GM21526 (cell line): Measurements from ENCODE around the gene MYH13.
A peak's percentile ranks its signal among the peaks of the same experiment; 100 is the strongest.

Experiments
- ATAC-seq: cut with Tn5 transposase; IDR thresholded peaks from one replicate; pipeline ENCODE4 v1.9.1; 2021; ENCODE audit warnings: moderate library complexity; ENCODE audit not compliant: unreplicated experiment, low FRiP score

MYH13 gene

GRCh38 chr17:10262451-10262850, 110.4 kb downstream of the MYH13 start:
- no peak for ATAC-seq

- ATAC-seq, result no peak
These were observed 111.7 kb downstream of the MYH13 start for GRCh38 chr17:10261098-10261497.

- ATAC-seq, result peak; percentile 76
These were observed 121.4 kb downstream of the MYH13 start for GRCh38 chr17:10251212-10251948.
